ENCODE measurements around the gene SYCE3.
"Not testable (repeated sequence)": the region's sequence is repeated elsewhere in the genome, so short reads cannot be mapped to it uniquely, and the experiment has no call there.

Gene SYCE3

DNA sequence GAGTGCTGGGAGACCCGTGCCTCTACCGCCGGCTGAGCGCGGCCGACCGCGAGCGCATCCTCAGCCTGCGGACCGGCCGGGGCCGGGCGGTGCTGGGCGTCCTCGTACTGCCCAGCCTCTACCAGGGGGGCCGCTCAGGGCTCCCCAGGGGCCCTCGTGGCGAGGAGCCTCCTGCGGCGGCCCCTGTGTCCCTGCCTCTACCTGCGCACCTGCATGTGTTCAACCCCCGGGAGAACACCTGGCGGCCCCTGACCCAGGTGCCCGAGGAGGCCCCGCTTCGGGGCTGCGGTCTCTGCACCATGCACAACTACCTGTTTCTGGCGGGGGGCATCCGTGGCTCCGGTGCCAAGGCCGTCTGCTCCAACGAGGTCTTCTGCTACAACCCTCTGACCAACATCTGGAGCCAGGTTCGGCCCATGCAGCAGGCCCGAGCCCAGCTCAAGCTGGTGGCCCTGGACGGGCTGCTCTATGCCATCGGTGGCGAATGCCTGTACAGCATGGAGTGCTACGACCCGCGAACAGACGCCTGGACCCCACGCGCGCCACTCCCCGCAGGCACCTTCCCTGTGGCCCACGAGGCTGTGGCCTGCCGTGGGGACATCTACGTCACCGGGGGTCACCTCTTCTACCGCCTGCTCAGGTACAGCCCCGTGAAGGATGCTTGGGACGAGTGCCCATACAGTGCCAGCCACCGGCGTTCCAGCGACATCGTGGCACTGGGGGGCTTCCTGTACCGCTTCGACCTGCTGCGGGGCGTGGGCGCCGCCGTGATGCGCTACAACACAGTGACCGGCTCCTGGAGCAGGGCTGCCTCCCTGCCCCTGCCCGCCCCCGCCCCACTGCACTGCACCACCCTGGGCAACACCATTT, 13.6 kb downstream of the SYCE3 start:
- DNase-seq (ENCODE audit: low read depth in 2 of 2): no peak

DNA sequence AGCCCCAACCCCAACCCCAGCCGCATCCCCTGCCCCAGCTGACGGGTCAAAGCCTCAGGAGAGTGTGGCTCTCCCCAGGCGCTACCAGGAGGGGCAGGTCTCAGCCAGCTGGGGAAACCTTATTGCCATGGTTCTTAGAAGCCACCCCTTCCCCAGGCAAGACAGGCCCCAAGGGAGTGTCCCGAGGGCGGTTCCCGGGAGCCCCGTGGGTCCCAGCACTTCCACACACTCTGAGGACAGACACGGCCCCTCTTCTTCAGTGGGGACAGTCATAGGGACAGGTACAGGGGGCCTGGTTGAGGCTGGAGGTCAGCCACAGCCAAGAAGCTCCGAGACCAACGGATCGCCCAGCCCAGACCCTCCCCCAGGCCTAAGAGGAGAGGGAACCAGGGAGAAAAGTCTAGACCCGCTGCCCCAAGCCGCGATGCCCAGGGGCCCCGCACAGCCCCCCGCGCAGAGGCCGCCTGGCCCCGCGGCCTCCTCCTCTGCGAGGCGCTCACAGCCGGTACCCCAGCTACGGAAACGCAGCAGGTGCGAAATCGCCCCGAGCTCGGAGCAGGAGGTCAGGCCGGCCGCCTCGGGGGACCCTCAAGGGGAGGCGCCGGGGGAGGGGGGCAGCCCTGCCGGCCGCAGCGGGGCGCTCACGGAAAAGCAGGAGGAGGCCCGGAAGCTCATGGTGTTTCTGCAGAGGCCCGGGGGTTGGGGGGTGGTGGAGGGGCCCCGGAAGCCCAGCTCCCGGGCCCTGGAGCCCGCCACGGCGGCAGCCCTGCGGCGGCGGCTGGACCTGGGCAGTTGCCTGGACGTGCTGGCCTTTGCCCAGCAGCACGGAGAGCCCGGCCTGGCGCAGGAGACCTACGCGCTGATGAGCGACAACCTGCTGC, 14.4 kb downstream of the SYCE3 start:
- DNase-seq (ENCODE audit: low read depth in 2 of 2): no peak

DNA sequence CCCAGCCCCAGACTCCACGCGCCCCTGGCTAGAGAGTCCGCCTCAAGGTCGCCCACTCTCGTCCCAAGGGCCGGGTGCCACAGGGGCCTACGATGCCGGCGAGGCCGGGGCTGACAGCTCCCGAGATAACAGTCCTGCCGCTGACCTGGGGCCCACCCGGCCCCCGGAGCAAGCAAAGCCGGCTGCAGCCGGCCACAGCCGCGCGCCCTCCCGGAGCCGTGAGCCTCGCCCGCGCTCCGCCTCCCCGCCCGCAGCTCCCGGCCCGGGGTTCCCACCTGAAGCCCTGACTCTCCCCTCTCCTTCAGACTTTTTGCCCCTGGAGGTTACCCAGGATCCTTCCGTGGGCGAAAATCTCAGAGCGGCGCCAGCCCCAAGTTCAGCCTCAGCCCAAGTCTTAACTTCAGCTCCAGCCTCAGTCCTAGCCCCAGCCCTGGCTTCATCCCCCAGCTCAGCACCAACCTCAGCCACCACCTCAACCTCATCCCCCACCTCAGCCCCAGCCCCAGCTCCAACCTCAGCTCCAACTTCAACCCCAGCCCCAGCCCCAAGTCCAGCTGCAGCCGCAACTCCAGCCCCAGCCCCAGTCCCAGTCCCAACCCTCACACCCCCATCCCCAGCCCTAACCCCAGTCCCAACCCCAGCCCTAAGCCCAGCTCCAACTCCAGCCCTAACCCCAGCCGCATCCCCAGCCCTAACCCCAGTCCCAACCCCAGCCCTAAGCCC, 15.3 kb downstream of the SYCE3 start:
- DNase-seq (ENCODE audit: low read depth in 2 of 2): no peak

DNA sequence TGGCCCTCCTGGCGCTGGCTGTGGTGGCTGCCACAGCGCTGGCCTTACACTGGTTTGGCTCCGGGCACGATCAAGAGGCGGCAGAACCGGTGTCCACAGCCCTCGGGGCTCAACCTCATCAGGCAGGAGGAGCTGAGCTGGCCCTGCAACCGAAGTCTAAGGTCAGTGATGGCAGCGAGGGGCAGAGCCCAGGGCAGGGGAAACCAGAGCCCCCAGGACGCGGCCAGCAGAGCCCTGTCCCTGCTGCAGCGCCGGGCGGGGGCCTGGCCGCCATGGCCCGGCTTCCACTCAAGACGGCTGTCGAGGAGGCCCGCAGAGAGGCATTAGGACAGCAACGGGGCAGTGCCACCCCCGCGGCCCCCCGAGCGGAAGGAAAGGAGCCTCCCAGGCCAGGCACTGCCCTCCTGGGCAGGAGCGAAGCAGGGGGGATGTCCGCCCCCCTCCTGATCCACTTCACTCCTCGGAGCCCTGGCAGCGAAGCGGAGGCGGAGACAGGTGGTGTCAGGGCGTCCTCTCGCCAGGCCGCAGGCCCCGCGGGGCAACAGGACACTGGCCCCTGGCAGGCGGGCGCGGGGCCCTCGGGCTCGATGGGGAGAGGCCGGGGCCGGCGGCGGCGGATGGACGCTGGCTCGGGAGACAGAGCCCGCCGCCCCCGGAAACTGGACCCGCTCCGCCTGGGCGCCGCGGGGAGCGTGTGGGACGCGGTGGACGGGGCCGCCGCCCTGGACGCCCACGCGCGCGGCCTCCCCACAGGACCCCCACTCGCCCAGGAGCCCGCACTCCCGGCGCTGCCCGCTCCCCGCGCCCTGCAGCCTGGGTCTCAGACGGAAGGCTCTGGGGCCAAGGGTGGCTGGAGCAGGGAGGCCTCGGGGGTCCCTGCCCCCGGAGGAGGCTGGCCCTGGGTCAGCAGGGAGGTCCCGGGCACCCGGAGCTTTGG, 16.1 kb downstream of the SYCE3 start:
- no peak for DNase-seq (ENCODE audit: low read depth in 2 of 2)

DNA sequence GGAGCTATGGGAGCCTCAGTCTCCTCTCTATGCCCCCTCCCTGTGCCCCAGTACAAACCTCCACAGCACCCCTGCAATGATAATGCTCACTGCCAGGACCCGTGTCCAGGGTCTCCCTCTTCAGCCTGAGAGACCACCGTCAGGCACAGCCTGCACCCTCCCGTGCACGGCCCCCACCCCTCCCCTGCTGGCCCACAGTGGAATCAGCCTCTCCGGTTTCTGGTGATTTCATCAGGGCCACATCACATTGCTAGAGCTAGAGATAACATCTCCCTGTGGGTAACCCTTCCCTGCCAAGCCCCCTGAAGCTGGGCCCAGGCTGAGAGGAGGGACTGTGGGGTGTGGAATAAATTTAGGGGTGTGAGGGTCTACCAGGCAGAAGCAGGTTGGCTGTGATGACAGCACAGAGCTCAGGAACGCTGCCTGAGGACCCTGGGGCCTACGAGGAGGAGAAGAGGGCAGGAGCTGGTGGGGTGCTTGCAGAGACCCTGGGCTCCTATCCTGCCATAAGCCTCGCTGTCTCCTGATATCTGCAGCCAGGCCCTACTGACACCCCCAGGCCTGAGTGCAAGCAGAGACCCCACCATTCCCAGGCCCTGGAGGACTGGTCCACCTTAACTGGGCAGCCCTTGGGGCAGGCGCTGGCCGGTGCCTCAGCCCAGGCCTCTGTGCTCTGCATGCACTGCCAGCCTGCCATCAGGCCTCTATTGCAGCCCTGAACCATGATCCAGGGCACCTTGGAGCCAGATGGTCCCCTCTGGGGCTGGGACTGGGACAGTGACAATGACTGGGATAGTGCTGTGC, 17.0 kb downstream of the SYCE3 start, which contains the start of gene KLHDC7B:
KLHDC7B (plus strand) TSS at position 378 of the 804 bp plus-strand sequence; CDS start at position 723, 345 bp downstream.
- DNase-seq (ENCODE audit: low read depth in 2 of 2): no peak

DNA sequence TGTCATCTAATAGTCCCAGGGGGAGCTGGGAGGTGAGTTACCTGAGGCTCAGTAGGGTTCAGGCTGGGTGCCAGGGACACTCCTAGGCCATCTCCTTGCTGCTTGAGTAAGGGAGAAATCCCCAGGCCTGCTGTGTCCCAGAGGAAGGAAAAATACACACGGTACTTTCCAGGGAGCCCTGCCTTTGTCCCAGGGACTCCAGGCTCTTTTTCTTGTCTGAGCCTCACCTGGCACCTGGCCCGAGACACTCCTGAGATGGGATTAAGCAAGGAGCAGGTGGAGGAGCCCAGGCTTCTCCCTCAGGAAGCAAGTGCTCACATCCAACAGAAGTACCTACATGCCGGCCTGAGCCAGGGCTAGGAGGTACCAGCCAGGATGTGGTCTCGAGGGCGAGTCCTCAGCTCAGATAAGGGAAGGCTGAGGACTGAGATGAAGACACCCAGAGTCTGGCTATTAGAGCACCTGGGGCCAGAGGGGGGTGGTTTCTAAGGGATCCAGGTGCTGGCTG, 17.9 kb downstream of the SYCE3 start:
- DNase-seq (ENCODE audit: low read depth in 2 of 2): no peak

DNA sequence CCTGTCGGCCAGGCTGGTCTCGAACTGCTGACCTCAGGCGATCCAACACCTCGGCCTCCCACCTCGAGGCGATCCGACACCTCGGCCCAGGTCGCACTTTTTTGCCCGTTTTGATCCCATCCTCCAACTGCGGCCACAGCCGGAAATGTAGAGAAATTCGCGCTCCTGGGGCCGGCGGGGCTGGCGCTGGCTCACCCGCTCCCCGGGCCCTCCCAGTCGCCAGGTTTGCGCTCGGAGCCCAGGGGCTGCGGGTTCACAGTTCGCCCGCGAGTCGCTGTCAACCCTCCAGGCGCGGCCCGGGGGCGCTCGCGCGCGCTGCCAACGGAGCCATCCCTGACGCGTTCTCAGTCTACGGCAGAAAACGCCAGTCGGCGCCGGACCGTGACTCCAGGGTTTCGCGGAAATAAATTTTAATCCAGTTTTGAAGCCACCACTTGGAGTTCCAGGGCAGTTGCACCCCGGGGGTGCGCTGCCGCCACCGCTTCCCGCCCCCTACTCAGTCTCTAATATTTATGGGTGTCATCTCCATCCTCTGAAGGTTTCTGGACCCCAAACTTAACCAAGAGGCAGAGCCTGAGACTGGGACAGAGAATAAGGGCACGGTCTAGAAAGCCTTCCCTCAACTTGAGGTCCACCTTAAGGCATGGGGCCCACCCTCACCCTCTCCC, 18.5 kb downstream of the SYCE3 start:
- DNase-seq (ENCODE audit: low read depth in 2 of 2): peak; percentile 66 to 73

DNA sequence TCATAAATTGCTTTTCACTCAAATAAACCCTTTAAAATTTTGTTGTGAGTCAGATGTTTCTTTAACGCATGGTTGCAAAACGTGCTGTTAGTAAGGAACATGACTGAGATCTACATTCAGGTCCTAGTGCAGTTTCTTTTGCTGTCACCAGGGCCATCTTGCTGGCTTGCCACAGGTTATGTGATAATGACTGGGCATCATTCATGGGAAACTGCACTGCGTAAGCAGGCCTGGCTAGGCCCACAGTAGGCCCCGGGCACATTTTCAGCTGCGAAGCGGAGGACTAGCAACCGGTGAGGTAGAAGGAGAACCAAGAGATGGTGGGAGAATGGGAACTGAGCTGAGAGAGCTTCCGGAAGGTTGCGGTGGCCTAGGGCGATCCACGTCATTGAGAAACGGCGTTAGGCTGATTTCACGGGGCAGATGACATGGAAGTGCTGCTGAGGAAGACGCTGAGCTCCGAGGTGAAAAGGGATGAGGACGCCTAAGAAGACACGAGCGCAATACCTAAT, 20.2 kb downstream of the SYCE3 start:
- DNase-seq (ENCODE audit: low read depth in 2 of 2): no peak

DNA sequence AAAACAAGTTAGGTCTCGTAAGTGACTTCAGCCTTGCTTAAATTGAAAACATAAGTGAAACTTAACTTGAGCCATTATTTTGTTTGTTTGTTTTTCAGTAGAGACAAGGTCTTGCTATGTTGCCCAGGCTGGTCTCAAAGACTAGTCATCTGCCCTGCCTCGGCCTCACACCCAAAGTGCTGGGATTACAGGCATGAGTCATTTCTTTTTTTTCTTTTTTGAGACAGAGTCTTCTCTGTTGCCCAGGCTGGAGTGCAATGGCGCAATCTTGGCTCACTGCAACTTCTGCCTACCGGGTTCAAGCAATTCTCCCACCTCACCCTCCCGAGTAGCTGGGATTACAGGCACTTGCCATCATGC, 21.1 kb downstream of the SYCE3 start:
- not testable (repeated sequence) for DNase-seq (ENCODE audit: low read depth in 2 of 2)

DNA sequence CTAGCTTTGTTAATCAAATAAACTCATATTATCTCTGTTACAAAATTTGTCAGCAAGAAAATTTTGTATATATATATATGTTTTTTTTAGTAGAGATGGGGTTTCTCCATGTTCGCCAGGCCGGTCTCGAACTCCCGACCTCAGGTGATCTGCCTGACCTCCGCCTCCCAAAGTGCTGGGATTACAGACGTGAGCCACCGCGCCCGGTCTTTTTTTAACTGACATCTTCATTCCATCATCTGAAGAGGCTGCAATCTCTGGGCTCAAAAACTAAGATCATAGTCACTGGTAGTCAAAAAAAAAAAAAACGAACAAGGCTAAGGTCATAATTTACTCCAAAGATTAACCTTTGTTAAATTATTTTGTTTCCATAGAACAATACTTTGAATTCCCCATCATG, 22.3 kb downstream of the SYCE3 start:
- DNase-seq (ENCODE audit: low read depth in 2 of 2): no peak

DNA sequence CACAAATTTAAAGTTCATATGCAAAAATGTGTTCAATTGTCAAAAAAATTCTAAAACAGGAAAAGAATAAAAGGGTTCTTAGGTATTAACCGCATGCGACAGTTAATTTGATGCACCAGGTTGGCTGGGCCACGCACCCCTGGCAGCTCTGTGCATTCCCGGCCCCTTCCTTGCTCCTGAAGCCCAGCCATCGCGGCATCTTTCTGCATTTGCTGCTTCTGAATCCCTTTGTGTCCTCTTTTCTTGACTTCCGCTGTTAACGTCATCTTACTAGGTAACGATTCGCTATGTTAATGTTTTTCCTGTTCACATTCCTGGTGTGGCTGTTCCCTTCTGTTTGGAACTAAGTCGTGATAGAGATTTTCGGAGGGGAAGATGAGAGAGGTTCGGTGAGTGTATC, 25.0 kb downstream of the SYCE3 start:
- no peak for DNase-seq (ENCODE audit: low read depth in 2 of 2)

DNA sequence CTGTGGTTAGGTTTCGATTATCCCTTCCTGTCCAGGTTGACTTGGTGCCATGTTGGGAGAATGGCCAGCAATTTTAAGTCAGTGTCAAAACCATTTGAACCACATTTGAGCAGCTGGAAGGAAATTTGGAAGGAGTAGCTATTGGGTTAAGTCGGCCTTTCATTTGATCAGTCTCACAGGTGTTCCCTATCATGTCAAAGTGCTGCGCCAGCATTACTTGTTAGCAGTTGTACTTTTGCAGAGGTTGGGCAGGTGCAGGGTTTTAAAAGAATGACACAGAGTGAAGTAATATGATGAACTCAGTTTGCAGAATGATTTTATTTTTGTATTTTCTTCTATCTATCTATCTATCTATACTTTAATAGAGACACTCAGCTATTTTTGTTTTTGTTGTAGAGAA, 26.5 kb downstream of the SYCE3 start:
- no peak for DNase-seq (ENCODE audit: low read depth in 2 of 2)

DNA sequence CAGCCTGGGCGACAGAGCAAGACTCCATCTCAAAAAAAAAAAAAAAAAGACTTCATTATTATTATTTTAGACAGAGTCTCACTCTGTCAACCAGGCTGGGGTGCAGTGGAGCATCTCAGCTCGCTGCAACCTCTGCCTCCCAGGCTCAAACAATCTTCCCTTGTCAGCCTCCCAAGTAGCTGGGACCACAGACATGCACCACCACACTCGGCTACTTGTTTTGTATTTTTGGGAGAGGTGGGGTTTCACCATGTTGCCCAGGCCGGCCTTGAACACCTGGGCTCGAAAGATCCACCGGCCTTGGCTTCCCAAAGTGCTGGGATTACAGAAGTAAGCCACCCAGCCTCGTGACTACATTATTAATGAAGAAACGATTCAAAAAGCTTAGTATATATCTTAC, 27.6 kb downstream of the SYCE3 start:
- DNase-seq (ENCODE audit: low read depth in 2 of 2): no peak

DNA sequence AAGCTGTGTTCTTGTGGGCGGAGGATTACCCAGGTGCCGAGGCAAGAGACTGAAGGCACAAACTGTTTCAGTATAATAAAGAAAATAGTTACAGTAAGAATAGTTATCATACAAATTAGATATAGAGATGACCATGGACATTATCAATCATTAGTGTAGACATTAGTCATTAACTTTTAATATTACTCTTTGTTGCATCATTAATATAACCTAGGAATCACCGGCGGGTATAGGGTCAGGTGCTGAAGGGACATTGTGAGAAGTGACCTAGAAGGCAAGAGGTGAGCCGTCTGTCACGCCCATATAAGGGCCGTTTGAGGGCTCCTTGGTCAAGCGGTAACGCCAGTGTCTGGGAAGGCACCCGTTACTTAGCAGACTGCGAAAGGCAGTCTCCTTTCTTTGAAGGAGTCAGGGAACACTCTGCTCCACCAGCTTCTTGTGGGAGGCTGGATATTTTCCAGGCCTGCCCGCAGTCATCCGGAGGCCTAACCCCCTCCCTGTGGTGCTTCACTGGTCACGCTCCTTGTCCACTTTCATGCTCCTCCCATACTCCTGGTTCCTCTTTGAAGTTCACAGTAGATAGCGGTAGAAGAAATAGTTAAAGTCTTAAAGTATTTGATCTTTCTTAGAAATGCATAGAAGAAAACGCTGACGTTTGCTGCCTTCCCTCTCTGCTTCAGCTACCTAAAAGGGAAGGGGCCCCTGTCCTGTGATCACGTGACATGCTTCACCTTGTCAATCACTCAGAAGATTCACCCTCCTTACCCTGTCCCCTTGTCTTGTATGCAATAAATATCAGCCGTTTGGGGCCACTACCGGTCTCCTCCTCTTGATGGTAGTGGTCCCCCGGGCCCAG, 28.6 kb downstream of the SYCE3 start:
- DNase-seq (ENCODE audit: low read depth in 2 of 2): not testable (repeated sequence)

DNA sequence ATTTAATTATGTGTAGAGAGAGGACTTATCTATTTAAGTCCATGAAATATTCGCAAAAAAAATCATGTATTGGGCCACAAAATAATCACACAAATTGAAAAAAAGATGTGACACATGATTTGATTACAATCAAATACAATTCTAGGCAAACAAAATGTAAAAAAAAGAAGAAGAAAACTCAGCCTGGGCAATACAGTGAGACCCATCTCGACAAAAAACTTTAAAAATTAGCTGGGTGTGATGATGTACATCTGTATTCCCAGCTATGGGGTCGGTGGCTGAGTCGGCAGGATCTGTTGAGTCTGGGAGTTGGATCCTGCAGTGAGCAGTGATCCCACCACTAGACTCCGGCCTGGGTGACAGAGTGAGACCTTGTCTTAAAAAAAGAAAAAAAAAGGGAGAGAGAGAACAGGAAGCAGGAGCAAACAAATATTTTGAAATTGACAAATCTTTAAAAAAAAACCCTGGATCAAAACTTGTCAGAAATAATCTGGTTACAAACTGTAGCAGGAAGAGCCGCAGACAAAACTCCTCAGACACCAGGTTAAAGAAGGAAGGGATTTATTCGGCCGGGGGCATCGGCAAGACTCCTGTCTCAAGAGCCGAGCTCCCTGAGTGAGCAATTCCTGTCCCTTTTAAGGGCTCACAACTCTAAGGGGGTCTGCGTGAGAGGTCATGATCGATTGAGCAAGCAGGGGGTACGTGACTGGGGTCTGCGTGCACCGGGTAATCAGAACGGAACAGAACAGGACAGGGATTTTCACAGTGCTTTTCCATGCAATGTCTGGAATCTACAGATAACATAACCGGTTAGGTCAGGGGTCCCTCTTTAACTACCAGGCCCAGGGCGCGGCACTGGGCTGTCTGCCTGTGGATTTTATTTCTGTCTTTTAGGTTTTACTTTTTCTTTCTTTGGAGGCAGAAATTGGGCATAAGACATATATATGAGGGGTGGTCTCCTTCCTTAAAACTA, 29.6 kb downstream of the SYCE3 start:
- DNase-seq (ENCODE audit: low read depth in 2 of 2): no peak

DNA sequence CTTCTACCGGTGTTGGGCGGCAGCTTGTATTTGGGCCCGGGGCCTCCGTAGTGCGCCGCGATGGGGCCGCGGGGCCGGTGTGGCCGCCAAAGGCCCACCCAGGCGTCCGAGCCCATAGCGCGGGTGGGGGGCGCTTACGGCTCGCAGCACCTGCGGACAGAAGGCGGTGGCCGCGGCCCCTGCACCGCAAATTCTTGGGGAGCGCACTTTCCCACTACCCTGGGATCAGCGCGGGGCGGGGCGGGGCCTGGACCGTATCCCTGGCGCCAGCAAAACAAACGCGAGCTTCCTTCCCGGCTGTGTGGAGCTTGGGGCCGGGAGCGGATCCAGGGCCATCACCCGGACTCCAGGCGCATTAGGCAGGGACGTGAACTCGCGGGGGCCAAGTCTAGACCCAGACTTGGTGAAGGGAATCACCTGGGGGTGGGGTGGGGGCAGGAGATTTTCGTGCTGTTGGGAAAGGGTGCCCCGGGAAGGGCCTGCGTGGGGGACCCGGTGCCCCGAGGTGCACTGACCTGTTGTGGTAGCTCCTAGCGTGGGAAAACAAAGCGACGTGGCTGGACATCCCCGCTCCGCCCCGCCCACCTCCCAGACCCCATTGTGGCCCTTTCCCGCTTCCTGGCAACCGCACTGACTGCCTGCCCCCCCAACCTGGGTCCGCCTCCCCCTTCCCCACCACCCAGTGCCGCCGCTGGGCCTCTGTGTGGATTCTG, 30.6 kb downstream of the SYCE3 start:
- DNase-seq (ENCODE audit: low read depth in 2 of 2): no peak
